ENCODE data around the gene GPR162.

The GPR162 gene

GRCh38 chr12:6783828-6784227, 37.8 kb upstream of the GPR162 start:
- intact Hi-C loops (cut with DNase I): loop anchor here (5.0 kb wide), 1 partner anchor 38 kb away; the partner anchor contains the start of gene GPR162
- DNase-seq: no peak

DNA sequence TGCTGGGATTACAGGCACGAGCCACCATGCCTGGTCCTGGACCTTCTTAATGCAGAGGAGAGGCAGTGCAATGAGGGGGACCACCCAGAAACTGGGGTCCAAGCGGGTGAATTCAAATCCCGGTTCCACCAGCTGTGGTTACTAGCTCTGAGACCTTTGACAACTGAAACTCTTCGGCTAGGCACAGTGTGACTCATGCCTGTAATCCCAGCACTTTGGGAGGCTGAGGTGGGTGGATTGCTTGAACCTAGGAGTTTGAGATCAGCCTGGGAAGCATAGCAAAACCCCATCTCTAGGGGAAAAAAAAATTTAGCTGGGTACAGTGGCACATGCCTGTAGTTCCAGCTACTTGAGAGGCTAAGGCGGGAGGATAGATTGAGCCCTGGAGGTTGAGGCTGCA, 37.3 kb upstream of the GPR162 start:
- intact Hi-C loops (cut with DNase I): loop anchor here (5.0 kb wide), 1 partner anchor 38 kb away; the partner anchor contains the start of gene GPR162
- DNase-seq: peak in 20 of 42 donors; percentile 23 to 76 (median 52)

DNA sequence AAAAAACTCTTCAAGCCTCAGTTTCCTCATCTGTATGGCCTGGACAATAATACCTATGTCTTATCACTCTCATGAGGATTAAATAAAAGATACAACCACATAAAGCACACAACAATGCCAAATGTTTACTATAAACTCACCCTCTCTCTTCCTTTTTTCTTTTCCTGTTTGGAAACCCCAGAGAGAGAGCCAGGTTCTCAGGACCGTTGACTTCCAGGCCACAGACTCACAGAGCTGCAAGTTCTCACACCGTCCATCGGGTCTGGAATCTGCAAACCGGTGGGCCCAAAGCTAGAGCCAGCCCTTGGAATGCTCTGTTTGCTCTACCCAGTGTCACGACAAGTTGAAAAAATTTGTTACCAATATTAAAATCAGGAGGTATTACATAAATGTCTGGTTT, 36.9 kb upstream of the GPR162 start:
- no peak for DNase-seq
- intact Hi-C loops (cut with DNase I): loop anchor here (5.0 kb wide), 1 partner anchor 38 kb away; the partner anchor contains the start of gene GPR162

DNA sequence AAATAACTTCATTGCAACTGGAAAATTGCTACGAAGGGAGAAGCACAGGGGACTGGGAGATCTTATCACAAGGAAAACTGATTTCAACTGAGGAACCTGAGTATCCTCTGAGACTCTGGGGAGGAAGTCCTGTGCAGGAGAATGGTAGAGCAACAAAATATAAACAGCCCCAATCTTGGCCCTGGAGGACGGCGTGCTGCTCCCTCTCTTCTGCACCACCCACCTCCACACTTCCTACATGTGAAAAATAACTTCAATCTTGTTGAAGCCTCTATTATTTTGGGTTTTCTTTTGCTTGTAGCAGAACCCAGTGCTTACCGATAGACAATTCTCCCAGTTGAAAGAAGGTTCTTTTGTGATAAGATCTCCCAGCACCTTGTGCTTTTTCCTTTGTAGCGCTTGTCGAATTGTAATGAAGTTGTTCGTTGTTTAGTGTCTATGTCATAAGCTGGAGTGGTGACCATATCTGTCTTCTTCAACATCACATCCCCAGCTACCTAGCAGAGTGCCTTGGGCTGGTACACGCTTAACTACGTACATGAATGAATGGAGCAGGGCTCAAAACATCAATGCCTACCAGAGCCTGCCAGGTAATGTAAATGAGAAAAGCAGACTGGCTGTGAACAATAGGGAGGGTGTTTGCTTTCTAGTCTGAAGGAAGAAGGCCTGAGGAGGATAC, 35.1 kb upstream of the GPR162 start:
- intact Hi-C loops (cut with DNase I): no loop called here

DNA sequence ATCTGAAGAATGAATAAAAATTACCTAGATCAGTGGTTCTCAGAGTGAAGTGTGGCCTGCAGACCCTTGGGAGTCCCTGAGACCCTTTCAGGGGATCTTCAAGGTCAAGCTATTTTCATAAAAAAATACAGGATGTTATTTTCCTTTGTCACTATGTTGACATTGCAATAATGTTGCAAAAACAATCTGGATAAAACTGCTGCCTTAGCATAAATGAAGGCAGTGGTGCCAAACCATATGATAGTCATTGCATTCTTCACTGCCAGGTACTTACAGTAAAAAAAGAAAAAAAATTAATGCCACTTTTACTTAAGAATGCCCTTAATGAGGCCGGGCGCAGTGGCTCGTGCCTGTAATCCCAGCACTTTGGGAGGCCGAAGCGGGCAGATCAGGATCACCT, 34.3 kb upstream of the GPR162 start:
- DNase-seq: no peak
- intact Hi-C loops (cut with DNase I): no loop called here

More for the DNA sequence above, 35.1 kb upstream of the GPR162 start:
- DNase-seq: no peak

GRCh38 chr12:6788972-6789924, 32.4 kb upstream of the GPR162 start, which contains the start of gene CD4:
CD4 (plus strand) TSS chr12:6789528; CDS start chr12:6800139, 10,611 bp downstream.
- peak in 33 of 42 donors; percentile 24 to 75 (median 50) for DNase-seq
- intact Hi-C loops (cut with DNase I): no loop called here

DNA sequence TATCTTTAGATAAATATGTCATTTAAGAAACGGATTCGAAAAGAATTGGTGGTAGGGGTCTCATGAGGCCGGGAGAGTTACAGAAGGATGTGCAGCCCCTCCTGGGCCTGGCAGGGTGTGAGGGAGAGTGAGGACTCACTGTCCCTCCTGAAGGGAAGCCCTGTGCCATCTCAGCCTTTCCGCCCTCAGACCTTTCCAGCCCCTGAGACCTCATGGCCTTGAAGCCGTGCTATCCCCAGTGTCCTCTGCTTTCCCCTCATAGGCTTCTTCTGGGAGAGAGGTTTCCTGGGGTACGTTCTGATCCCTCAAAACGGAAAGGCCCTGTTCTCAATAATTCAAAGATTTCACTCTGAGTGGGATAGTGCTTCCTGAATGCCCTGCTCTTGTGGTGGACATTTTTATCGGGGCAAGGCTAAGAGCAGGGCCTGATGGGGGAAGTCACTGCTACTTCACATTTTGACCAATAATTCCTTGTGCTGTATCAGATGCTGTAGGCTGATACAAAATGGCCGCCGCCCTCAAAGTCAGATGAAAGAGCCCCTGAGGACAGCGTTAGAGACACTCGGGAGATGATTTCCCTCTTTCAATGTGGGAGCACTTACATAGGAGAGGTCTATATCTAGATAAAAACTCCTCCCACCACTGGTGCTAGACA, 31.0 kb upstream of the GPR162 start:
- intact Hi-C loops (cut with DNase I): no loop called here
- DNase-seq: no peak

DNA sequence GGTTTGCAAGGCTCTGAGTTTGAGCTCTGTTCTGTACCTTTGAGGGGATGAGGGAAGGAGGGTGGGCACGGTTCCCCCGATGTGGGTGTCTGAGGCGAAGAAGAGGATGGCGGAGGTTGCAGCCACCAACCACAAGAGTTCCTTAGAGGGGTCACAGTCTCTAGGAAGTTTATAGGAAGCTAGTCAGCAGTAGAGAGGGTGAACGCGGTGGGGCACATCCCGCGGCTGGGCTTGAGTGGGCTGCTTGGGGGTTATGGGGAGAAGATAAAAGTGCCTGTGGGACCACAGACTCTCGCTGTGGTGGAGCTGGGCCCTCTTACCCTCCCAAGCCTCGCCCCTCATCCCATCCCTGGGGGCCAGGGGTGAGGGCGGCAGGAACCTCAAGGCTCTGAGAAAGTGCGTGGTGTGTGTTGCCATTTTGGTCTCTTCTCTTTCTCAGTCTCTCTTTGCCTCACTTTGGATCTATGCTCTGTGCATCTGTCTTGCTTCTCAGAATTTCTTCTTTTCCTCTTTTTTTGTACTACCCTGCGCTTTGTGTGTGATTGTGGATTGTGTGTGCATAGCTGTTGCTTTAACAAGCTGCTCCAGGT, 29.6 kb upstream of the GPR162 start:
- DNase-seq: no peak
- intact Hi-C loops (cut with DNase I): no loop called here

GRCh38 chr12:6792522-6793201, 29.0 kb upstream of the GPR162 start:
- DNase-seq: peak in 24 of 42 donors; percentile 14 to 68 (median 34)

DNA sequence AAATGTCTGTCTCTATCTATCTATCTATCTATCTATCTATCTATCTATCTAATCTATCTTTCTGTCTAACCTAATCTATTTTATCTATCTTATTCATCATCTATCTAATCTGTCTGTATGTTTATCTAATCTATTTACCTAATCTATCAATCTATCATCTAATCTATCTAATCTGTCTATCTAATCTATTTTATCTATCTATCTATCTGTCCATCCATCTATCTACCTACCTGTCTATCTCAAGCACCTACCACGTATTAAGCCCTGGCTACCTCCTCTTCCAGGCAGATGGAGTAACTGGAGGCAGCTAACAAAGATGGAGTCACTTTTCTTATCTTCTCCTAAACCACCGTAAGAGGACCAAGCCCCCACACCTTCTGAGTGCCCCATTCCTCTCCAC, 26.5 kb upstream of the GPR162 start:
- intact Hi-C loops (cut with DNase I): no loop called here

More at GRCh38 chr12:6792522-6793201, 29.0 kb upstream of the GPR162 start:
- intact Hi-C loops (cut with DNase I): no loop called here

GRCh38 chr12:6796576-6796975, 25.0 kb upstream of the GPR162 start:
- DNase-seq: no peak
- intact Hi-C loops (cut with DNase I): no loop called here

More for the DNA sequence above, 26.5 kb upstream of the GPR162 start:
- no peak for DNase-seq

GRCh38 chr12:6799147-6799546, 22.5 kb upstream of the GPR162 start:
- intact Hi-C loops (cut with DNase I): no loop called here
- DNase-seq: no peak

- DNase-seq: no peak
- intact Hi-C loops (cut with DNase I): no loop called here
Observed at GRCh38 chr12:6807170-6807569, 14.5 kb upstream of the GPR162 start.

DNA sequence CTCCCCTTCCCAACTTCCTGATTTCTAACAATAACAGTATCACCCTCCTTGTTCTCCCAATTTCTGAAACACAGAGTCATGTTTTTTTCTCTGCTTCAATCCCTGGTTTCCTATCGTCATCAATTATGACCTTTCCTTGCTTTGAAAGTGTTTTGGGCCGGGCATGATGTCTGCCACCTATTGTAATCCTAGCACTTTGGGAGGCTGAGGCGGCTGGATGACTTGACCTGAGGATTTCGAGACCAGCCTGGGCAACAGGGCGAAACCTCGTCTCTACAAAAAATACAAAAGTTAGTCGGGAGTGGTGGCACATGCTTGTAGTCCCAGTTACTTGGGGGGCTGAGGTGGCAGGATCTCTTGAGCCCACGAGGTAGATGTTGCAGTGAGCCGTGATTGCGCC, 12.6 kb upstream of the GPR162 start:
- no peak for DNase-seq
- intact Hi-C loops (cut with DNase I): no loop called here

DNA sequence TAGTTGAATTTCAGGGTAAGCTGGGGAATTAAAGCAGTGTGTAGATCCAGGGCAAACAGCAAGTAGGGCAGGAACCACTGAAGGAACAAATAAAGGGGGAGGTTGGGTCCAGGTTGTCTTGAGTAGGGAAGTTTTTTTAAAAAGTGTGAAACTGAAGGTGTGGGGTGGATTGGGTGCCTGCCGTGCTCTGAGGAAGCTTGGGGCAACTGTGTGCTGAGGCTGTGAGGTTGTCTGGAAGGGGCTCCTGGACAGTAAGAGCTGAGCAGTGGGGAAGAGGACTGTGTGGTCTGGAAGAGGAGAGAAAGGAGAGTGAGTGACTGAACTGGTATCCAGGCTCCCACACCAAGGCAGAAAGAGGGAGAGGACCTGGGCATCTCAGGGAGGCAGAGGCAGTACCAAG, 10.9 kb upstream of the GPR162 start:
- intact Hi-C loops (cut with DNase I): no loop called here
- no peak for DNase-seq

GRCh38 chr12:6813363-6813762, 8.3 kb upstream of the GPR162 start:
- intact Hi-C loops (cut with DNase I): no loop called here
- DNase-seq: no peak

GRCh38 chr12:6816598-6816997, 5.0 kb upstream of the GPR162 start:
- no peak for DNase-seq
- intact Hi-C loops (cut with DNase I): no loop called here

DNA sequence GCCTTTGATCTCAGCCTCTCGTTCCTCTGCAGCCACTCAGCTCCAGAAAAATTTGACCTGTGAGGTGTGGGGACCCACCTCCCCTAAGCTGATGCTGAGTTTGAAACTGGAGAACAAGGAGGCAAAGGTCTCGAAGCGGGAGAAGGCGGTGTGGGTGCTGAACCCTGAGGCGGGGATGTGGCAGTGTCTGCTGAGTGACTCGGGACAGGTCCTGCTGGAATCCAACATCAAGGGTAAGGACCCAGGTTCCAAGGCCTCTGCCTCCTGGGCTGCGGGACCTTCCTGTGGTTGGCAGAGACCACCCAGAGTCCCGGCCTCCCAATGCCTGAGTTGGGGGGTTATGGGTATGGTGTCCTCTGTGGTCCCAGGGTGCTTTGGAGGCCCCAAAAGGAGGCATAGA, 4.5 kb upstream of the GPR162 start:
- no peak for DNase-seq
- intact Hi-C loops (cut with DNase I): no loop called here

Measured in head of caudate nucleus (tissue), 42 donors.